ENCODE data around the gene MCF2L2. TPM values are rescaled to one million over a fixed set of nuclear protein-coding genes. Genes with fewer than 3 reads are reported as not detected.

Gene MCF2L2
- total and polyA plus RNA-seq, 2 donors = 0.44 to 3.6 TPM

- H3K4me1 ChIP-seq (ENCODE audit: insufficient read depth) = no peaks in the 10 kb centered on the region
- H3K4me3 ChIP-seq (ENCODE audit: low read depth, low read length) = no peak overlapping the region
- 18% methylated on average over 1 of the region's 1 CpG for WGBS
- no peaks in the 10 kb centered on the region for H3K36me3 ChIP-seq (ENCODE audit: insufficient read depth)
- no peak for DNase-seq (ENCODE audit: extremely low spot score)
- no peak overlapping the region for H3K27ac ChIP-seq (ENCODE audit: low read depth)
Measured at GRCh38 chr3:183328823-183329222, 99.6 kb downstream of the MCF2L2 start.

GRCh38 chr3:183328164-183328563 lies 100.3 kb downstream of the MCF2L2 start:
- no peaks in the 10 kb centered on the region for H3K4me1 ChIP-seq (ENCODE audit: insufficient read depth)
- H3K4me3 ChIP-seq (ENCODE audit: low read depth, low read length) = no peak overlapping the region

GRCh38 chr3:183327343-183327742 lies 101.1 kb downstream of the MCF2L2 start:
- H3K4me3 ChIP-seq (ENCODE audit: low read depth, low read length) = no peak overlapping the region
- DNase-seq (ENCODE audit: extremely low spot score) = no peak
- WGBS = 91% methylated on average over 5 of the region's 5 CpGs

More at GRCh38 chr3:183328164-183328563, 100.3 kb downstream of the MCF2L2 start:
- Histone ChIP-seq H3K36me3 (ENCODE audit: insufficient read depth) (no peaks in the 10 kb centered on the region), H3K27ac (ENCODE audit: low read depth) (no peak overlapping the region)
- 96% methylated on average over 1 of the region's 1 CpG for WGBS
- no peak for DNase-seq (ENCODE audit: extremely low spot score)

GRCh38 chr3:183324083-183324482 lies 104.3 kb downstream of the MCF2L2 start:
- H3K4me3 ChIP-seq (ENCODE audit: low read depth, low read length) = no peak overlapping the region
- no peak for DNase-seq (ENCODE audit: extremely low spot score)
- no peak overlapping the region for H3K27ac ChIP-seq (ENCODE audit: low read depth)
- 87% methylated on average over 5 of the region's 5 CpGs for WGBS
- H3K4me1 ChIP-seq (ENCODE audit: insufficient read depth) = no peaks in the 10 kb centered on the region
- H3K36me3 ChIP-seq (ENCODE audit: insufficient read depth) = no peaks in the 10 kb centered on the region

More at GRCh38 chr3:183327343-183327742, 101.1 kb downstream of the MCF2L2 start:
- Histone ChIP-seq H3K27ac (ENCODE audit: low read depth) (no peak overlapping the region), H3K36me3 (ENCODE audit: insufficient read depth) (no peaks in the 10 kb centered on the region), H3K4me1 (ENCODE audit: insufficient read depth) (no peaks in the 10 kb centered on the region)

GRCh38 chr3:183319371-183319770 lies 109.0 kb downstream of the MCF2L2 start:
- no peak for DNase-seq (ENCODE audit: extremely low spot score)
- no peak overlapping the region for H3K27ac ChIP-seq (ENCODE audit: low read depth)
- H3K4me1 ChIP-seq (ENCODE audit: insufficient read depth) = no peaks in the 10 kb centered on the region
- no peak overlapping the region for H3K4me3 ChIP-seq (ENCODE audit: low read depth, low read length)
- H3K36me3 ChIP-seq (ENCODE audit: insufficient read depth) = no peaks in the 10 kb centered on the region

- H3K4me3 ChIP-seq (ENCODE audit: low read depth, low read length) = no peak overlapping the region
- no peak overlapping the region for H3K27ac ChIP-seq (ENCODE audit: low read depth)
- no peaks in the 10 kb centered on the region for H3K4me1 ChIP-seq (ENCODE audit: insufficient read depth)
- no peak for DNase-seq (ENCODE audit: extremely low spot score)
- H3K36me3 ChIP-seq (ENCODE audit: insufficient read depth) = no peaks in the 10 kb centered on the region
- WGBS = 83% methylated on average over 5 of the region's 5 CpGs
Measured at GRCh38 chr3:183318877-183319276, 109.5 kb downstream of the MCF2L2 start.

- no peak for DNase-seq (ENCODE audit: extremely low spot score)
- Histone ChIP-seq H3K36me3 (ENCODE audit: insufficient read depth) (no peaks in the 10 kb centered on the region), H3K27ac (ENCODE audit: low read depth) (no peak overlapping the region), H3K4me1 (ENCODE audit: insufficient read depth) (no peaks in the 10 kb centered on the region), H3K4me3 (ENCODE audit: low read depth, low read length) (no peak overlapping the region)
- 74% methylated on average over 10 of the region's 10 CpGs for WGBS
Measured at GRCh38 chr3:183317886-183318865, 110.2 kb downstream of the MCF2L2 start.

GRCh38 chr3:183317271-183317670 lies 111.1 kb downstream of the MCF2L2 start:
- no peak overlapping the region for H3K4me3 ChIP-seq (ENCODE audit: low read depth, low read length)
- H3K36me3 ChIP-seq (ENCODE audit: insufficient read depth) = no peaks in the 10 kb centered on the region
- H3K4me1 ChIP-seq (ENCODE audit: insufficient read depth) = no peaks in the 10 kb centered on the region
- WGBS = 82% methylated on average over 8 of the region's 8 CpGs
- DNase-seq (ENCODE audit: extremely low spot score) = no peak
- no peak overlapping the region for H3K27ac ChIP-seq (ENCODE audit: low read depth)

- DNase-seq (ENCODE audit: extremely low spot score) = no peak
- WGBS = 89% methylated on average over 8 of the region's 8 CpGs
- Histone ChIP-seq H3K27ac (ENCODE audit: low read depth) (no peak overlapping the region), H3K36me3 (ENCODE audit: insufficient read depth) (no peaks in the 10 kb centered on the region), H3K4me3 (ENCODE audit: low read depth, low read length) (no peak overlapping the region), H3K4me1 (ENCODE audit: insufficient read depth) (no peaks in the 10 kb centered on the region)
Measured at GRCh38 chr3:183315739-183316138, 112.7 kb downstream of the MCF2L2 start.

- 55% methylated on average over 7 of the region's 7 CpGs for WGBS
- Histone ChIP-seq H3K4me1 (ENCODE audit: insufficient read depth) (no peaks in the 10 kb centered on the region), H3K4me3 (ENCODE audit: low read depth, low read length) (no peak overlapping the region), H3K27ac (ENCODE audit: low read depth) (no peak overlapping the region), H3K36me3 (ENCODE audit: insufficient read depth) (no peaks in the 10 kb centered on the region)
- no peak for DNase-seq (ENCODE audit: extremely low spot score)
Measured at GRCh38 chr3:183313764-183314163, 114.7 kb downstream of the MCF2L2 start.

- no peaks in the 10 kb centered on the region for H3K4me1 ChIP-seq (ENCODE audit: insufficient read depth)
- 79% methylated on average over 4 of the region's 4 CpGs for WGBS
- H3K36me3 ChIP-seq (ENCODE audit: insufficient read depth) = no peaks in the 10 kb centered on the region
- H3K4me3 ChIP-seq (ENCODE audit: low read depth, low read length) = no peak overlapping the region
- DNase-seq (ENCODE audit: extremely low spot score) = no peak
- no peak overlapping the region for H3K27ac ChIP-seq (ENCODE audit: low read depth)
Measured at GRCh38 chr3:183313351-183313750, 115.1 kb downstream of the MCF2L2 start.

GRCh38 chr3:183312433-183312832 lies 116.0 kb downstream of the MCF2L2 start:
- H3K36me3 ChIP-seq (ENCODE audit: insufficient read depth) = no peaks in the 10 kb centered on the region
- no peak overlapping the region for H3K4me3 ChIP-seq (ENCODE audit: low read depth, low read length)
- H3K4me1 ChIP-seq (ENCODE audit: insufficient read depth) = no peaks in the 10 kb centered on the region
- 75% methylated on average over 2 of the region's 2 CpGs for WGBS
- no peak for DNase-seq (ENCODE audit: extremely low spot score)
- no peak overlapping the region for H3K27ac ChIP-seq (ENCODE audit: low read depth)

GRCh38 chr3:183310936-183311335 lies 117.5 kb downstream of the MCF2L2 start:
- H3K36me3 ChIP-seq (ENCODE audit: insufficient read depth) = no peaks in the 10 kb centered on the region
- no peak overlapping the region for H3K4me3 ChIP-seq (ENCODE audit: low read depth, low read length)
- no peak for DNase-seq (ENCODE audit: extremely low spot score)
- no peaks in the 10 kb centered on the region for H3K4me1 ChIP-seq (ENCODE audit: insufficient read depth)
- no peak overlapping the region for H3K27ac ChIP-seq (ENCODE audit: low read depth)
- 96% methylated on average over 3 of the region's 3 CpGs for WGBS

- WGBS = 81% methylated on average over 5 of the region's 5 CpGs
- no peak for DNase-seq (ENCODE audit: extremely low spot score)
- no peak overlapping the region for H3K4me3 ChIP-seq (ENCODE audit: low read depth, low read length)
- no peak overlapping the region for H3K27ac ChIP-seq (ENCODE audit: low read depth)
- H3K36me3 ChIP-seq (ENCODE audit: insufficient read depth) = no peaks in the 10 kb centered on the region
- no peaks in the 10 kb centered on the region for H3K4me1 ChIP-seq (ENCODE audit: insufficient read depth)
Measured at GRCh38 chr3:183309276-183309675, 119.1 kb downstream of the MCF2L2 start.
